HG03575 (cell line): ENCODE data around the gene DCXR.

Experiments used
- ATAC-seq: cut with Tn5 transposase; IDR thresholded peaks from one replicate; pipeline ENCODE4 v1.9.1; 2021; ENCODE audit not compliant: unreplicated experiment, insufficient number of reproducible peaks, low FRiP score; ENCODE audit errors: extremely low read depth

DCXR gene

GRCh38 chr17:82076018-82076784 lies 38.7 kb upstream of the DCXR start:
- ATAC-seq = no peak

GRCh38 chr17:82073446-82073845 lies 35.9 kb upstream of the DCXR start:
- no peak for ATAC-seq

GRCh38 chr17:82072827-82073226 lies 35.3 kb upstream of the DCXR start:
- ATAC-seq = no peak

- no peak for ATAC-seq
Observed at GRCh38 chr17:82070611-82071010, 33.1 kb upstream of the DCXR start.

- ATAC-seq = no peak
Observed at GRCh38 chr17:82065638-82066303, 28.3 kb upstream of the DCXR start, which contains the start of gene DUS1L. Gene DUS1L (minus strand): TSS chr17:82065804. CDS start chr17:82065059, 745 bp downstream.

- no peak for ATAC-seq
Observed at GRCh38 chr17:82065193-82065637, 27.7 kb upstream of the DCXR start.

GRCh38 chr17:82064433-82065192 lies 27.1 kb upstream of the DCXR start:
- ATAC-seq = no peak

GRCh38 chr17:82063424-82064415 lies 26.2 kb upstream of the DCXR start:
- no peak for ATAC-seq

GRCh38 chr17:82062984-82063368 lies 25.5 kb upstream of the DCXR start:
- no peak for ATAC-seq

GRCh38 chr17:82062076-82062983 lies 24.8 kb upstream of the DCXR start:
- no peak for ATAC-seq

GRCh38 chr17:82061047-82061925 lies 23.8 kb upstream of the DCXR start:
- ATAC-seq = no peak

- ATAC-seq = no peak
Observed at GRCh38 chr17:82060614-82061013, 23.1 kb upstream of the DCXR start.

- no peak for ATAC-seq
Observed at GRCh38 chr17:82060001-82060380, 22.5 kb upstream of the DCXR start.

- no peak for ATAC-seq
Observed at GRCh38 chr17:82059272-82060000, 21.9 kb upstream of the DCXR start.

GRCh38 chr17:82058855-82059249 lies 21.4 kb upstream of the DCXR start:
- ATAC-seq = no peak

- no peak for ATAC-seq
Observed at GRCh38 chr17:82058230-82058854, 20.8 kb upstream of the DCXR start.
